HG02885 (cell line): Measurements from ENCODE around the gene CEP120.
A peak's percentile ranks its signal among the peaks of the same experiment; 100 is the strongest.
"Not testable (repeated sequence)": the region's sequence is repeated elsewhere in the genome, so short reads cannot be mapped to it uniquely, and the experiment has no call there.

Source experiments
- ATAC-seq: cut with Tn5 transposase; IDR thresholded peaks from one replicate; pipeline ENCODE4 v1.9.1; 2021; ENCODE audit warnings: mild to moderate bottlenecking; ENCODE audit not compliant: unreplicated experiment, poor library complexity

Gene CEP120

GRCh38 chr5:123423278-123424149 is at the start of gene CEP120:
CEP120 (minus strand) TSS chr5:123423403; CDS start chr5:123422998, 405 bp downstream.
- peak; percentile 98 for ATAC-seq

GRCh38 chr5:123472150-123472924 is 49.1 kb upstream of the CEP120 start:
- ATAC-seq = no peak

- ATAC-seq = no peak
Observed at GRCh38 chr5:123471385-123471784, 48.2 kb upstream of the CEP120 start.

GRCh38 chr5:123466839-123467238 is 43.6 kb upstream of the CEP120 start:
- ATAC-seq = not testable (repeated sequence)

- ATAC-seq = no peak
Observed at GRCh38 chr5:123460296-123460729, 37.1 kb upstream of the CEP120 start.

GRCh38 chr5:123458994-123459393 is 35.8 kb upstream of the CEP120 start:
- not testable (repeated sequence) for ATAC-seq

- ATAC-seq = no peak
Observed at GRCh38 chr5:123456242-123456641, 33.0 kb upstream of the CEP120 start.

- ATAC-seq = peak; percentile 95
Observed at GRCh38 chr5:123455640-123456039, 32.4 kb upstream of the CEP120 start.

GRCh38 chr5:123455095-123455494 is 31.9 kb upstream of the CEP120 start:
- ATAC-seq = peak; percentile 61

- no peak for ATAC-seq
Observed at GRCh38 chr5:123454259-123454911, 31.2 kb upstream of the CEP120 start.

GRCh38 chr5:123452401-123452800 is 29.2 kb upstream of the CEP120 start:
- no peak for ATAC-seq

GRCh38 chr5:123451047-123451446 is 27.8 kb upstream of the CEP120 start:
- ATAC-seq = no peak

GRCh38 chr5:123450640-123451039 is 27.4 kb upstream of the CEP120 start:
- ATAC-seq = no peak

- ATAC-seq = peak; percentile 43
Observed at GRCh38 chr5:123450114-123450513, 26.9 kb upstream of the CEP120 start.

GRCh38 chr5:123449424-123449974 is 26.3 kb upstream of the CEP120 start:
- ATAC-seq = no peak

GRCh38 chr5:123448743-123449142 is 25.5 kb upstream of the CEP120 start:
- ATAC-seq = no peak

GRCh38 chr5:123448017-123448617 is 24.9 kb upstream of the CEP120 start:
- peak; percentile 79 for ATAC-seq

- no peak for ATAC-seq
Observed at GRCh38 chr5:123444016-123444415, 20.8 kb upstream of the CEP120 start.

- ATAC-seq = peak; percentile 76
Observed at GRCh38 chr5:123441408-123441807, 18.2 kb upstream of the CEP120 start.
